Hepatocyte (in vitro differentiated cells): ENCODE measurements around the gene AMOTL1. TPM values are rescaled to one million over a fixed set of nuclear protein-coding genes. Genes with fewer than 3 reads are reported as not detected.

Source experiments
- DNase-seq: peaks from one replicate; pipeline ENCODE4 v3.0.0-alpha.2; 2016; ENCODE audit warnings: low spot score
- H2AFZ ChIP-seq: fragments of 200-600 bp; sonication (generic); 2 replicates; pipeline ENCODE4 v1.6.0; 2016; ENCODE audit warnings: antibody characterized with exemption, mild to moderate bottlenecking
- H3K27ac ChIP-seq: fragments of 200-600 bp; sonication (generic); 2 replicates; pipeline ENCODE4 v1.5.1; 2016; ENCODE audit warnings: mild to moderate bottlenecking
- H3K27me3 ChIP-seq: fragments of 200-600 bp; sonication (generic); 2 replicates; pipeline ENCODE4 v1.6.1; 2016
- H3K36me3 ChIP-seq: fragments of 200-600 bp; sonication (generic); replicated peaks from 2 replicates; pipeline ENCODE4 v1.5.1; 2016; ENCODE audit warnings: low read depth; ENCODE audit not compliant: insufficient read depth
- H3K4me1 ChIP-seq: fragments of 200-600 bp; sonication (generic); 2 replicates; pipeline ENCODE4 v1.5.1; 2016; ENCODE audit warnings: mild to moderate bottlenecking, moderate library complexity; ENCODE audit not compliant: insufficient read depth
- H3K4me2 ChIP-seq: fragments of 200-600 bp; sonication (generic); 2 replicates; pipeline ENCODE4 v1.6.0; 2016
- H3K4me3 ChIP-seq: fragments of 200-600 bp; sonication (generic); 2 replicates; pipeline ENCODE4 v1.5.1; 2016; ENCODE audit warnings: mild to moderate bottlenecking
- H3K79me2 ChIP-seq: fragments of 200-600 bp; sonication (generic); 2 replicates; pipeline ENCODE4 v1.6.0; 2017; ENCODE audit warnings: mild to moderate bottlenecking
- H3K9me2 ChIP-seq: fragments of 200-600 bp; sonication (generic); replicated peaks from 2 replicates; pipeline ENCODE4 v1.6.0; 2017; ENCODE audit warnings: mild to moderate bottlenecking; ENCODE audit not compliant: insufficient read depth
- H3K9me3 ChIP-seq: fragments of 200-600 bp; sonication (generic); 2 replicates; pipeline ENCODE4 v1.5.1; 2016; ENCODE audit warnings: low read depth, mild to moderate bottlenecking
- H4K20me1 ChIP-seq: fragments of 200-600 bp; sonication (generic); 2 replicates; pipeline ENCODE4 v1.6.0; 2016; ENCODE audit warnings: mild to moderate bottlenecking; ENCODE audit not compliant: insufficient read depth, poor library complexity, severe bottlenecking
- CTCF ChIP-seq: fragments of 200-600 bp; sonication (generic); IDR thresholded peaks from 2 replicates; pipeline ENCODE4 v1.5.1; 2016; ENCODE audit warnings: antibody characterized with exemption, mild to moderate bottlenecking; ENCODE audit not compliant: poor library complexity
- EZH2 ChIP-seq: fragments of 200-600 bp; sonication (generic); IDR thresholded peaks from 2 replicates; pipeline ENCODE4 v1.6.1; 2016; ENCODE audit warnings: antibody characterized with exemption, mild to moderate bottlenecking, borderline replicate concordance
- EZH2phosphoT487 ChIP-seq: fragments of 200-600 bp; sonication (generic); IDR thresholded peaks from one replicate; pipeline ENCODE4 v1.6.1; 2018; ENCODE audit warnings: antibody characterized with exemption, mild to moderate bottlenecking, low read depth, moderate library complexity; ENCODE audit not compliant: unreplicated experiment, severe bottlenecking
- WGBS: methylation state at CpG from one replicate; pipeline ENCODE4 v1.1.6; 2016; ENCODE audit warnings: low lambda C conversion rate; ENCODE audit errors: missing lambda C conversion rate; 5-methylcytosine and 5-hydroxymethylcytosine counted together
- polyA plus RNA-seq: library from polyadenylated mRNA; unstranded; fragments of >200 nt; fragmentation: Nextera tagmentation; extraction: Ambion mirVana; gene quantifications from 2 replicates; pipeline ENCODE4 v1.2.1, GENCODE V29; 2016
- total RNA-seq: library from RNA; depleted of rRNA; stranded (reverse); fragments of >200 nt; gene quantifications from 2 replicates; pipeline ENCODE4 v1.2.3, GENCODE V29; 2014

Gene AMOTL1
- total and polyA plus RNA-seq, 2 experiments from 2014 or later: 23.8 to 57.7 TPM

- 94% methylated on average over 2 of the region's 2 CpGs for WGBS
- TF ChIP-seq EZH2 (no peak), CTCF (no peak), EZH2phosphoT487 (no peak)
- H3K4me3 ChIP-seq: no peak overlapping the region
Measured at GRCh38 chr11:94759522-94759921, 8.6 kb upstream of the AMOTL1 start.

GRCh38 chr11:94760296-94760695, 7.9 kb upstream of the AMOTL1 start:
- Histone ChIP-seq H3K4me2 (no peak overlapping the region), H2AFZ (no peak overlapping the region), H4K20me1 (no peaks in the 10 kb centered on the region), H3K79me2 (no peaks in the 10 kb centered on the region), H3K27ac (no peak overlapping the region), H3K9me2 (no peaks in the 10 kb centered on the region), H3K4me1 (no peaks in the 10 kb centered on the region), H3K27me3 (no peaks in the 10 kb centered on the region), H3K9me3 (no peaks in the 10 kb centered on the region), H3K36me3 (no peaks in the 10 kb centered on the region), H3K4me3 (no peak overlapping the region)
- TF ChIP-seq EZH2phosphoT487 (no peak), CTCF (no peak), EZH2 (no peak)
- DNase-seq: no peak

More at GRCh38 chr11:94759522-94759921, 8.6 kb upstream of the AMOTL1 start:
- Histone ChIP-seq H3K9me3 (no peaks in the 10 kb centered on the region), H3K79me2 (no peaks in the 10 kb centered on the region), H3K9me2 (no peaks in the 10 kb centered on the region), H3K4me2 (no peak overlapping the region), H2AFZ (no peak overlapping the region), H3K4me1 (peaks cover 2% of the 10 kb centered on the region), H3K27ac (no peak overlapping the region), H3K36me3 (no peaks in the 10 kb centered on the region), H3K27me3 (no peaks in the 10 kb centered on the region), H4K20me1 (no peaks in the 10 kb centered on the region)
- no peak for DNase-seq

- Histone ChIP-seq H3K36me3 (no peaks in the 10 kb centered on the region), H3K4me1 (peaks cover 14% of the 10 kb centered on the region), H3K9me2 (no peaks in the 10 kb centered on the region), H3K79me2 (no peaks in the 10 kb centered on the region), H3K4me3 (no peak overlapping the region), H2AFZ (no peak overlapping the region), H3K27me3 (no peaks in the 10 kb centered on the region), H3K9me3 (no peaks in the 10 kb centered on the region), H3K4me2 (no peak overlapping the region), H4K20me1 (no peaks in the 10 kb centered on the region), H3K27ac (no peak overlapping the region)
- DNase-seq: no peak
- TF ChIP-seq EZH2 (no peak), CTCF (peak; percentile 8)
- 100% methylated on average over 1 of the region's 1 CpG for WGBS
Measured at GRCh38 chr11:94762208-94762607, 5.9 kb upstream of the AMOTL1 start.

GRCh38 chr11:94762995-94763394, 5.2 kb upstream of the AMOTL1 start:
- Histone ChIP-seq H4K20me1 (no peaks in the 10 kb centered on the region), H3K36me3 (no peaks in the 10 kb centered on the region), H3K27me3 (no peaks in the 10 kb centered on the region), H3K27ac (no peak overlapping the region), H3K4me3 (no peak overlapping the region), H3K9me2 (no peaks in the 10 kb centered on the region), H2AFZ (no peak overlapping the region), H3K9me3 (no peaks in the 10 kb centered on the region), H3K4me1 (peaks cover 20% of the 10 kb centered on the region), H3K79me2 (no peaks in the 10 kb centered on the region), H3K4me2 (no peak overlapping the region)
- TF ChIP-seq EZH2 (no peak), CTCF (no peak), EZH2phosphoT487 (no peak)
- DNase-seq: no peak
- 87% methylated on average over 2 of the region's 2 CpGs for WGBS
